GM10847 (cell line): ENCODE data around the gene TMCC2.

Source experiments
- POLR2A ChIP-seq: IDR thresholded peaks from 2 replicates; pipeline ENCODE4 v1.6.1; 2011; ENCODE audit not compliant: insufficient read length; ENCODE audit errors: extremely low read depth

The TMCC2 gene

DNA sequence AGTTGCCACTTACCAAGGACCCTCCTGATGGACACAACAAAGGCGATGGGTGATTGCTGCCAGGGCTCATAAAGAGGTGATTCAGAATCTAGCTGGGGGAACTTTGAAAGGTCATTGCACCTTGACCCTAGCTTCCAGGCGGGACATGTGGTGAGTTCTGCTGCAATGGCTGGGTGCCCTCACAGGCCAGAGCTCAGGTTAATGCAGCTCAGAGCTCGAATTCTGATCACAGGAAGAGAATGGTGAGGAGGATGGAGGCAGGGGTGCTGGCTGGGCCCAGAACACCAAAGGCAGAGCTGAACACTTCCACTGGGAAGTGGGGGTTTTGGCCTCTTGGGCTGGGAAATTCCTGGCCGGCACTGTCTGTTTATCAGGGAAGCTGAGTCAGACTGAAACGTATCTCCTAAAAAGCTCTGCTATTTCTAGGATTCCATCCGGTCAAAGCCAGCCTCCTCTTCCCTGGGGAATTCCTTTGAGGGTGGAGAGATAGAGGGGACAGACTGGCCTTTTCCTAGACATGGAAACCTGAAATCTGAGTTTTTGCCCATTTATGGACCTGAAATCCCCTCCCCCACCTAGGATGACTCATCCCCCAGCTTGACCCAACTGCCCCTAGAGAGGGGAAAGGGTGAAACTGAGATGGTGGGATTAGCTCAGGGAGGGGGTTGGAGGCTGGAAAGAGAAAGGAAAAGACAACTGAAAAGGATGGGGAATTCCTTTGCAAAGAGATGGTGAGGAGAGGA, 66.6 kb downstream of the TMCC2 start:
- TF ChIP-seq POLR2A, result no peak

DNA sequence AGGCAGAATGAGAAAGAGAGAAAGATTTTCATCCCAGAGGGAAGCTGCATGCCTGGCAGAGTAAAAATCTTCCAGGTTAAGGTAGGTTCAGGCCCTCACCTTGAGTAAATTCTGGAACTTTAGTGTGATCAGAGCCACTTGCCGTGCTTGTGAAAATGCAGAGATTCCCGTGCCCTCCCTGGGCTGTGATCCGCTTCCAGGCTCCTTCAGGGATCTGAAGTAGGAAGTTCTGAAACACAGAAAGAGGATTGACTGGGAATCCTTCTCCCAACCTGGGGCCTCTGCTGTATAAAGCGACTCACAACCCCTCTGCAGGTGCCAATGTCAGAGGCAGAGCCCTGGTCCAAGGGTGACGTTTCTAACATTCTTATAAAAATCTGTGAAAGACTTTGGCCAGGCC, 67.2 kb downstream of the TMCC2 start:
- no peak for TF ChIP-seq POLR2A

DNA sequence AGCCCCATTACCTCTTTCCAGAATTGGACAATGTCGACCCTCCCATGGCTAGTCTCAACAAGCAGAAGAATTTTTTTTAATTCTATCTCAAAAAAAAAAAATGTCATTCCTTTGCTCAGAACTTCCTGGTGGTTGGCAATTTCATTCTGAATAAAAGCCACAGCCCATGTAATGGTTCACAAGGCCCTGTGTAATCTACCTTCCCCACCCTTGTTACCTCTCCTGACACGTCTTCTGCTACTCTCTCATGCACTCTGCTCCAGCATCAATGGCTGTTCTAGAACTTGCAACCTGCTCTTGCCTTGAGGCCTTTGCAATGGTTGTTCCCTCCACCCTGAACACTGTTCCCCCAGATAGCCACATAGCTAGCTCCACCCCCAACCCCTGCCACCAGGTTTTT, 68.4 kb downstream of the TMCC2 start:
- TF ChIP-seq POLR2A, result no peak

DNA sequence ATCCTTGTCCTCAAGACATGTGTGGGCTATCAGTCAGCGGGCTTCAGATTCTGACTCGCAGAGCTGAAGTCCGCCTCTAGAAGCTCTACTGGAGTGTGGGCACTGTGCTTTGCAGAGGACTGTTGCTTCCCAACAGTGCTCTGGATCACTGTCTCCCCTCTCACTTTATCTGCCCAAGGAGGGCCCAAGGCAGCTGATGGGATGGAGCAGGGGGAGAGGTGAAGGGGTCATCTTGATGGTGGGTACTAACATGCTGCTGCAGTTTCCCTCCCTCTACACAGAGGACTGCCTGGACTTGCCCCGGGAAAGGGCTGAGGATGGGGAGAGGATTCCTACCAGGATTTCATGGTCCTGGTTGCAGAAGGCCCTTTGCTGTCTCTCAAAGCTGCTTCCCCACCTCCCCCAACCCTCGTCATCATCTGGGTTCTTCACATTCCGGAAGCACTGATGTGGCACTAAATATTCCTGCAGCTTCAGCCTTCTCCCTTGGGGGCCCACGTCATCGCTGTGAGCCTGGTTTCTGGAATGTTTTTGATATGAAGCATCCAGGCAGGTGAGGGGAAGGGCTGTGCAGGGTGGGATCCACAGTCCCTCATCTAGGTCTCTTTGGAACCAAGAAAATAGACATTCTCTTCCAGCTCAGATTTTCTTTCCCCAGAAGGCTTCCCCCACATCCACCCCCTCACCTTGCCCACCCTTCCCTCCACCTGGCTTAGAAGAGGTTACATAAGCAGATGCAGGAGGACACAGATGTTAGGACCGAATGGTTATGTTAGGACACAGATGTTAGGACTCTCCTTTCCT, 70.6 kb downstream of the TMCC2 start:
- no peak for TF ChIP-seq POLR2A

DNA sequence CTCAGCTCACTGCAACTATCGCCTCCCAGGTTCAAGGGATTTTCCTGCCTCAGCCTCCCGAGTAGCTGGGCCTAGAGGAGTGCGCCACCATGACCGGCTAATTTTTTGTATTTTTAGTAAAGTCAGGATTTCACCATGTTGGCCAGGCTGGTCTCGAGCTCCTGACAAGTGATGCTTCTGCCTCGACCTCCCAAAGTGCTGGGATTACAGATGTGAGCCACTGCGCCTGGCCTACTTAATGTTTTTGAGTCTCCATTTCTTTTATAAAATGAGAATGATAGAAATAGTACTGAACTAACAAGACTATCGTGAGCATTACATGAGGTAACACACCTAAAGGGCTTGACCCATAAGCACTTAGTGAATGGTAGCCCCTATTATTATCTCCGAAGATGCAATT, 72.4 kb downstream of the TMCC2 start:
- TF ChIP-seq POLR2A, result no peak

DNA sequence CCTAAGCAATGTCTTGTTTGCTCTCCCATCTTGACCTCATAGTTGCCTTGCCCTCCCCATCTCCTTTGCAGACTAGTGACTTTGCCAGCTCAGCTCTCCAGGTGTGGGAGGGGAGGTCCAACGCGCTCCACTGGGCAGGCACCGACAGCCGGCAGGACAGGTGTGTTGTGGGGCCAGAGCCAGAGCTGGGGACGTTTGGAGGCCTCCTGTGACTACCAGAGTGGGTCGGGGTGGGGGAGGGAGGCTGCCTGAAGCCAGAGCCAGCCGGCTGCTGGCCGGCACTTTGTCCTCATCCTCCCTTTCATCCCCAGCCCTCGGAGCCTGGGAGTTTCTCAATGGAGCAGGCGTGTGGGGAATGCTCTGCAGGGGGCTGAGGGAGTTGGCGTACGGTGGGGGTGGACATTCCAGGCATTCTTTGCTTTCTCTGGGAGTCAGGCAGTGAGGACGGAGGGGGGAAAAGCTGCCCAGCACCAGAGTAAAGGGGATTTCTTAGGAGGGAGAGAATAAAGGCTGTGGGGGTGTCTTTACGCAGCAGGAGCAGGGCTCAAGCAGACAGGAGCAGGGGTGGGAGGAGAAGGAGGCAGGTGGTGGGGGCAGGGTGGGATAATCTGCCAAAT, 73.6 kb downstream of the TMCC2 start:
- TF ChIP-seq POLR2A, result no peak

DNA sequence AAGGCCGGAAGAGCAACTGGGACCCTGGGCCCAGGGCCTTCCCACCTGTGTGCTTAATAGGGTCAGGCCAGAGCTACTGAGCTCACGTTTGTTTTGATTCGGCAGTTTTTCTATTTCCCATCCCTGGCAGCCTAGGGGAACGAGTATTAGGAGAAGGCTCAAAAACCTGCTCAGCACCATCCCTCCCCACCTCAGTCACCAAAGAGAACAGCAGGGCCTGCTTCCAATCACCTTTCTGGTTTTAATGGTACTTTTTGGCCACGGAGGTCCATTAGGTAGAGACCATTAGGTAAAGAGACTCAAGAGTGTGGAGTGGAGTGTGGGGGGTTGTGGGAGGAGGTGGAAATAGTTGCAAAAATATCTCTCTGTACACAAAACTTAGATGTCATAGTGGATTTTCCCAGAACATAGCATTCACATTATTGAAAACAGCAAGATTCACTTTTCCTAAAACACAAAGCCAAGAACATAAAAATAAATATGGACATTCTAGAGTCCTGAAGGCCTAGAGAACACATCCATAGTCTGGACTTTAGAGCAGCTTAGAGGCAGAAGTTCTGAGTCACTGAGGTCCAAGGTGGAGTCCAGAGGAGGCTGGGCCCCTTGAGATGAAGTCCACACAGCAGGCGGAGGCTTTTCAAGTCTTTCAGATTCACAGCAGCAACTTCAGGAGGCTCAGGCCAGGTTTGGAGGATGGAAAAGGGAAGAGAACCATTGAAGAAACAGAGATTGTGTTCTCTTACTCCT, 74.3 kb downstream of the TMCC2 start:
- no peak for TF ChIP-seq POLR2A

DNA sequence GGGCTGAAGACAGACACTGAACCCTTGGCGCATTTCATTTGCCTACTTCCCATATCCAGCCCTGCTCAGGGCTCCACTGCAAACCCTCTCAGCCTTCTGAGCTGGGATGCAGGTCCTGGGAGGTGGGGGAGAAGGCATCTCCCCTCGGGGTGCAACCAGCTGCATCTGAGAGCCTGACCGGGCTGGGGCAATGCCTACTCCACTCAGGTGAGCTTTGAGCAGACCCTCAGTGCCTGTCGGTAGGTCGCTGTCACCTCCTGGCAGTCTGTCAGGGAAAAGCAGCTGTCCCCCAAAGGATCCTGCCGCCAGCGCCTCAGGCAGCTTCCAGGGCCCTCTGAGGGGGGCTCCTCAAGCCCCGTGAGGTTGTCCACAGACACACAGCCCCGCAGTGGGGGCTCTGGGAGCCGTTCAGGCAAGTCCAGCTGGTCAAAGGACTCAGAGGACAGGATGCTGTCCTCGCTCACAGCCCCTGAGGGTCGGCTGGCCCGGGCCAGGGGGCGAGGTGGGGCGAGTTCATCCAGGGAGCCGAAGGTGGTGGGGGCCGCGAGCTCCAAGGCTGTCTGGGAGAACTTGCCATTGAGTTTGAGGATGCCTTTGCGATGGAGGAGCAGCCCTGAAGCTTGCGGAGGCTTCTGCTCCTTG, 75.6 kb downstream of the TMCC2 start:
- no peak for TF ChIP-seq POLR2A

DNA sequence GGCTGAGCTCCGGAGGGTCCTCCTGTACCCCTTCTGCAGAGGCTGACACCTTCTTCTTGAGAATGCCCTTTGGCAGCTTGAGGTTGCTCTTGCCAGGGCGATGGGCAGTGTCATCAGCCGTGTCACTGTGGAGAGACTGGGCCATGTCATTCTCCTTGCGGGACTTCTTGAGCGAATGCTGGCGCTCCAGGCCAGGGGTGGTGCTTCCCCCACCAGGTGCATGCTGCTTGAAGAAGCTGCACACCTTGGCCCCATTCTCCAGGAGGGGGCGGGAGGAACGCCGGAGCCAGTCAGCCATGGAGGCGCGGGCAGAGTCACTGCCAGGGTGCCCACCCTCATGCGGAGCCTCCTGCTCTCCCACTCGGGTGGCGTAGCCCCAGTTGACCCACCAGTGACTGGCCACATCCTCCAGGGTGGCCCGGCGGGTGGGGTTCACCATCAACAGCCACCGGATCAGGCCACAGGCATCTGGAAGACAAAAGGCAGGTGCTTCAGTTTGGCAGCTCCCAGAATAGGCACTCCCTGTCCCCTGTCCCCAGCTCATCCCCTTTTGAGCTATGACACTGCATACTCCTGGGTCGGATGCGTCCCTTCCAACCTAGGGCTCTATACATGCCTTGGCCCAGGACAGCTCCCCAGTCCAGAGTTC, 76.4 kb downstream of the TMCC2 start:
- TF ChIP-seq POLR2A, result no peak

DNA sequence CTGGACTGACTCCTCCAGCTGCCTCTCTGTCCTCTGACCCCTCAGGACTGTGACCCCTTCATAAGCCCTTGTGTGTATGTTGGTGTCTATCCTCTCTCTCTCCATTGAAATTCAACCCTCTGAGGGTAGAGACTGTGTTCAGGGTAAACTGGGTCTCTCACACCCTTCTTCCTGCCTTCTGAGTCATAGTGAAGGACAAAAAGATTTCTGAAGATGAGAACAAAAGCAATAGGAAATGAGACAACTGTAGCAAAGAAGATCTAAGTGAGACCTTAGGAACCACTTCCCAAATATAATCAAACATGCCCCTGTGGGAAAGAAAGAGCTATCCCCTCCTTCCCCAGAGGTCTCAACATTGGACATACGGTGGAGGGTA, 76.9 kb downstream of the TMCC2 start:
- no peak for TF ChIP-seq POLR2A

DNA sequence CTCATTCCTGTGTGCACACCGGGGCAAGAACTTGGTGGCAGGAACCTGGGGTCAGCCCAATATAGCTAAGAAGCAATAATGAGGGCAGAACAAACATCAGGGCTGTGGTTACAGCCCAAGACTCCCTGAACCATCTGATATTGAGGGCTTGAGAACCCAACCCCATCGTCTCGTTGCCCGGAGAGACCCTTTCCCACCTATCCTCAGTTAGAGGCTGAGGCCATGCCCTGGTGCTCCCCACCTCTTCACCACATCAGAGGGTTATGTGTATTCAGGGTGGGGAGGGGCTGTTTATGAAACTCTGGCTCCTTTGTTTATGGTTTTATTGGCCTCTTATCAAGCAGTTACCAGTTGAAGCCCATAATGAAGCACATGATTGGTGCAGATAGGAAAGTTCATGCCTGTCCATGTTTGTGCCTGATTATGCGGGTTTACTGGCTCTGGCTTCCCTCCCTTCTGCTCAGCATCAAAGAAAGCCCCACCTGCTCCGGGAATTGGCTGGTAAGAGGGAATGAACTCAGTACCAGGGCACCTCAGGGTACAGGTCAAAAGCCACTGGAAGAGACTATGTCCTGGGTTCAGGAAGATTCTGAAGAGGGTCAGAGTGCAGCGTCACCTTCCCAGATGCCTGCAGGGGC, 79.3 kb downstream of the TMCC2 start:
- TF ChIP-seq POLR2A, result no peak

DNA sequence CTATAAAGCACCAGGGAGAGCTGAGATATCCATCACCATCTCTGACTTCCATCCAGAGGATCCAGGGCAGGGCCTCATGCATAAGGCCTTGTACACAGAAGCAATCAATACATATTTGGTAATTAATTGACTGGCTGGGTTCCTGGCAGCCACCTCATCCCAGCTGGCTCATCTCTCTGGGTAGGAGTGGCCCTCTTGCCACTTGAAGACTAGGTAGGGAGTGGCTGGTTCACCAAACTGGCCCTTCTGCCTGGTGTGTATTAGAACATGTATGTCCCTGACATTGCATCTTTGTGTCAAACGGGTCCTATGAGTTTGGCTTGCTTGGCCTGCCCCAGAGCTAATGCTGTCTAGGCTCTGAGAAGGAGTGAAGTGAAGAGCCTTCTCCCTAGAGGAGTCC, 82.0 kb downstream of the TMCC2 start:
- no peak for TF ChIP-seq POLR2A

DNA sequence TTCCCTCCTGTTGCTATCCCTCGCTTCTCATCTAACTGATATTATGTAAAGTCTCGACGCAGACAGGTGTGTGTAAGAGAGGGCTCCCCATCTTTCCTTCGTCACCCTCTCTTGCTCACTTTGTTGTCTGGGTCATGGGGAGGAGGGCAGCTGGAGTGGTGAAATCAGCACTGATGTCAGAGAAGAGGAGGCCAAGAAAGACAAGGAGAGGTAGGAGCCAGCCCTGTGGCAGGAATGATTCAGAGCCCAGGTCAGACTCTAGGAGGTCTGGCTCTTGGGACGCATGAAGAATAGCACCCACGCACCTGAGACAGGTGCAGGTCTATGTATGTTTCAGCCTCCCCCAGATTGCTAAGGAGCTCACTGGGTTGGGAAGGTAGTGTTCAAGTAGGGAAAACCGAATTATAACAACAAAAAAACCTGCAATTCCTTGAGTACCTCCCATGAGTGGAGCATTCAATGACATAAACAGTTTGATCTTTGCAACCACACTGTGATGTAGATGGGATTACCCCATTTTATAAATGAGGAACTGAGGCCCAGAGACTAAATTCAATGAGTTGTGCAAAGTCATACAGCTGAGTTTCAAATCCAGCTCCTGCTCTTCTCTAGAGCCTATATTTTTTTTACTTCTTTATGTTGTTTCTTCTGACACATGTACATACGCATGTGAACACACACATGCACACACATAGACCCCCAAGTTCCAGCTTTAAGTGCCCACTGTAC, 83.4 kb downstream of the TMCC2 start:
- TF ChIP-seq POLR2A, result no peak

DNA sequence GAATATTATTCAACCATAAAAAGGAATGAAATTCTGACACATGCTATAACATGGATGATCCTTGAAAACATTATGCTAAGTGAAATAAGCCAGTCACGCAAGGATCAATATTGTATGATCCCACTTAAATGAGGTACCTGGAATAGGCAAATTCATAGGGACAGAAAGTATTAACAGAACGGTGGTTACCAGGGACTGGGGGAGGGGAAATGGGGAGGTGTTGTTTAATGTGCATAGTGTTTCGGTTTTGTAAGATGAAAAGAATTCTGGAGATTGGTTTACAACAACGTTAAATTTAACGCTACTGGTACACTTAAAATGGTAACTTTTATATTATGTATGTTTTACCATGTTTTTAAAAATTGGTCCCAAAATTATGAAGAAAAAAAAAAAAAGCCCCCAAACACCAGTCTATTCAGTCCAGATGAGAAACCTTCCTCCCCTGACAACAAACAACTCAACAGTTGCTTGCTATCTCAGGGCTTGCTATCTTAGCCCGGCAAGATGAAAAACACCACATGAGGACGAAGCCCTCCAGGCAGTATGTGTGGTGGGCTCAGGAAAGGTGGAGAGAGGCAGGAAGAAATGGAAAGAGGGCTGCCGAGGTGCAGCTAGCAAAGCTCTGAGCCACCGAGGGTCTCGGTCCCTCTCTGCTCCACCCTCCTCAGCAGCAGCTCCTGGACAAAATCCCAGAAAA, 85.3 kb downstream of the TMCC2 start:
- TF ChIP-seq POLR2A, result no peak
